OCI-LY7 (cell line): ENCODE data around the gene SIGLEC10. TPM values are rescaled to one million over a fixed set of nuclear protein-coding genes. Genes with fewer than 3 reads are reported as not detected.
"Not testable (repeated sequence)": the region's sequence is repeated elsewhere in the genome, so short reads cannot be mapped to it uniquely, and the experiment has no call there.

Experiments used
- BruUV-seq: library from RNA; stranded (reverse); fragments of 400-500 nt; replicated peaks from 2 replicates; lab custom pipeline; 2021; lab: Mats Ljungman, UMichigan
- CTCF ChIA-PET: fragments of 300-600 bp; sonication (Branson Sonifier 250); formaldehyde crosslinking; loops from one replicate; lab custom pipeline; 2022; ENCODE audit warnings: antibody characterized with exemption; ENCODE audit not compliant: unreplicated experiment; lab: Charles Lee
- POLR2A ChIA-PET: fragments of 300-600 bp; sonication (Branson Sonifier 250); formaldehyde crosslinking; loops from one replicate; lab custom pipeline; 2022; ENCODE audit warnings: antibody characterized with exemption; lab: Charles Lee
- DNase-seq: peaks from one replicate; pipeline ENCODE4 v3.0.0-alpha.2; 2015; ENCODE audit warnings: low spot score
- H2AFZ ChIP-seq: fragments of 200-600 bp; sonication (generic), shearing (Covaris generic); 2 replicates; pipeline ENCODE4 v1.6.1; 2014; ENCODE audit warnings: mild to moderate bottlenecking, antibody characterized with exemption, low read length, moderate library complexity
- H3K27ac ChIP-seq: fragments of 200-600 bp; sonication (generic); 2 replicates; pipeline ENCODE4 v1.5.1; 2014; ENCODE audit warnings: mixed run types, low read depth, mild to moderate bottlenecking, moderate library complexity, low read length, inconsistent platforms; ENCODE audit not compliant: poor library complexity, severe bottlenecking
- H3K36me3 ChIP-seq: fragments of 200-600 bp; sonication (generic); 2 replicates; pipeline ENCODE4 v1.6.1; 2014; ENCODE audit warnings: mild to moderate bottlenecking, antibody characterized with exemption, low read length, moderate library complexity, mixed read lengths; ENCODE audit not compliant: insufficient read depth
- H3K4me1 ChIP-seq: fragments of 200-600 bp; sonication (generic); 2 replicates; pipeline ENCODE4 v1.5.1; 2014; ENCODE audit warnings: mild to moderate bottlenecking, low read length; ENCODE audit not compliant: insufficient read depth, poor library complexity, severe bottlenecking
- H3K4me2 ChIP-seq: fragments of 200-600 bp; sonication (generic); 2 replicates; pipeline ENCODE4 v1.6.1; 2014; ENCODE audit warnings: mild to moderate bottlenecking, low read length
- H3K4me3 ChIP-seq: fragments of 200-600 bp; sonication (generic); 2 replicates; pipeline ENCODE4 v1.5.1; 2014; ENCODE audit warnings: mild to moderate bottlenecking, low read depth, low read length; ENCODE audit not compliant: poor library complexity, severe bottlenecking
- H3K79me2 ChIP-seq: fragments of 200-600 bp; sonication (generic); 2 replicates; pipeline ENCODE4 v1.6.1; 2016; ENCODE audit warnings: low read depth, mild to moderate bottlenecking, low read length, moderate library complexity, mixed read lengths; ENCODE audit not compliant: insufficient read depth
- H3K9me2 ChIP-seq: fragments of 200-600 bp; sonication (generic); 2 replicates; pipeline ENCODE4 v1.6.1; 2016; ENCODE audit warnings: mild to moderate bottlenecking, low read length, mixed read lengths; ENCODE audit not compliant: insufficient read depth
- H3K9me3 ChIP-seq: fragments of 200-600 bp; sonication (generic); 2 replicates; pipeline ENCODE4 v1.6.1; 2014; ENCODE audit warnings: mild to moderate bottlenecking, mixed run types, low read length, mixed read lengths
- H4K20me1 ChIP-seq: fragments of 200-600 bp; sonication (generic); 2 replicates; pipeline ENCODE4 v1.6.1; 2014; ENCODE audit warnings: mild to moderate bottlenecking, antibody characterized with exemption, low read length, moderate library complexity, mixed read lengths; ENCODE audit not compliant: insufficient read depth
- CTCF ChIP-seq: fragments of 200-600 bp; sonication (generic); conservative IDR thresholded peaks from 2 replicates; pipeline ENCODE4 v1.5.1; 2014; ENCODE audit warnings: mild to moderate bottlenecking, antibody characterized with exemption, low read length, moderate library complexity, mixed read lengths
- EZH2phosphoT487 ChIP-seq: fragments of 200-600 bp; sonication (generic); IDR thresholded peaks from 2 replicates; pipeline ENCODE4 v1.6.1; 2018; ENCODE audit warnings: low read depth, borderline replicate concordance, mild to moderate bottlenecking, mixed run types, antibody characterized with exemption, low read length, moderate library complexity, mixed read lengths
- intact Hi-C: fragments of 100-400 bp; cut with micrococcal nuclease; formaldehyde crosslinking; loops from one replicate; pipeline ENCODE4 v1.10.0; 2022; ENCODE audit not compliant: unreplicated experiment
- total RNA-seq, 2 experiments: library from RNA; depleted of rRNA in 1 of 2; stranded (reverse); fragments of >200 nt in 1 of 2; shearing (Covaris generic) in 1 of 2; gene quantifications; 2 replicates each; pipeline ENCODE4 v1.2.3, GENCODE V29; 2014 to 2022

Gene SIGLEC10
- total RNA-seq, 2 experiments from 2014 or later = 25.2 to 26.6 TPM

DNA sequence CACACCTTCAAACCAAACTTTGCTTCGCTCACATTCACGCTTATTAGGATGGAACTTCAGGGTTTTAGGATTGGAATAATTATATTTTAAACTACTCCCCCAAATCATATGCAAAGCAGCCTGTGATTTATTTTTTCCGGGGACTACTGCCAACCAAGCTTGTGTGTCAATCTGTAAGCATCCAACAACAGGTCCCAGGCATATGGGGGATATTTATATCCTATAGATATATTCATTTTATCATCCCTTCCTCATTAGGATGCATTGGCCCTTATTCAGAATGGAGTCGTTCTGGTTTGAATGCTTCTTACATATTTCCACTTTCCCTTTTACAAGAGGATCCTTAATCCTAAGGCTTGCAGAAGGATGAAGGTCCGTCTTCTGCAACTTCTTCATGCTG, 18.2 kb downstream of the SIGLEC10 start:
- Histone ChIP-seq H3K9me3 (peaks cover 13% of the 10 kb centered on the region), H3K4me3 (no peak overlapping the region), H2AFZ (no peak overlapping the region), H3K9me2 (no peaks in the 10 kb centered on the region), H4K20me1 (no peaks in the 10 kb centered on the region), H3K27ac (no peak overlapping the region), H3K79me2 (no peaks in the 10 kb centered on the region; the same call in 1 of the 2 replicates), H3K36me3 (peaks cover 11% of the 10 kb centered on the region; the same call in 1 of the 2 replicates), H3K4me2 (no peak overlapping the region), H3K4me1 (peaks cover 14% of the 10 kb centered on the region)
- BruUV-seq = no TSS peak
- no peak for TF ChIP-seq EZH2phosphoT487
- TF ChIP-seq CTCF = no peak
- CTCF ChIA-PET = interaction anchor here (1.0 kb wide), 1 partner anchor 19 kb away, joined by 3 read pairs; the partner anchor contains the start of gene SIGLEC10
- intact Hi-C loops = no loop called here
- POLR2A ChIA-PET = interaction anchor here (0.6 kb wide), 1 partner anchor 59 kb away, joined by 3 read pairs; no protein-coding TSS in a partner anchor
- DNase-seq = no peak

- no peak overlapping the region for H3K4me2 ChIP-seq
- no peak overlapping the region for H2AFZ ChIP-seq
- no peak overlapping the region for H3K27ac ChIP-seq
- BruUV-seq = no TSS peak
- H3K36me3 ChIP-seq = peaks cover 4% of the 10 kb centered on the region; the same call in 1 of the 2 replicates
- intact Hi-C loops = no loop called here
- POLR2A ChIA-PET = no interaction called here
- peaks cover 20% of the 10 kb centered on the region for H3K4me1 ChIP-seq
- no peaks in the 10 kb centered on the region for H3K9me2 ChIP-seq
- H3K79me2 ChIP-seq = no peaks in the 10 kb centered on the region; the same call in 1 of the 2 replicates
- CTCF ChIA-PET = no interaction called here
- DNase-seq = peak; percentile 69
- H3K4me3 ChIP-seq = no peak overlapping the region
- peaks cover 13% of the 10 kb centered on the region for H3K9me3 ChIP-seq
- no peaks in the 10 kb centered on the region for H4K20me1 ChIP-seq
- TF ChIP-seq EZH2phosphoT487 (no peak), CTCF (peak; percentile 86)
Measured at GRCh38 chr19:51398096-51398704, 19.2 kb downstream of the SIGLEC10 start.

DNA sequence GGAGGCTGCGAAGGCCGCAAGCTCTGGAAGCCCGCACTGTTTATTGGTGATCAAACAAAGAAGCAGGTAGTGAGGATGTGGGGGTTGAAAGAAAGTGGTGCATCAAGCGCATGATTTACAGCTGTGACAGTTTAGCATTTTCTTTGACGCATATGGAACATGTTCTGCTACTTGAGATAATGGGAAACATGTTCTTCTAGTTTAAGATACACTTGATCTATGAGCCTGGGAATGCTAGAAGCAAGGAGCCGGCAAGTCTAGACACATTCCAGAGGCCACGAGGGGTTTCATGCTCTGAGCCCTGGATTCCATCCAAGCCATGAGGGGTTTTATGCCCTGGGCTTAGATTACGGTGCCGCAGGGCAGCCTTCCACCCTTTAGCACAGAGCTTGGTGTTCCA, 20.0 kb downstream of the SIGLEC10 start:
- H3K9me2 ChIP-seq, BruUV-seq, intact Hi-C loops, H3K4me3 ChIP-seq, H3K4me2 ChIP-seq, H3K36me3 ChIP-seq, H2AFZ ChIP-seq, DNase-seq, H3K79me2 ChIP-seq, H3K27ac ChIP-seq, POLR2A ChIA-PET, H4K20me1 ChIP-seq: not testable (repeated sequence)
- CTCF ChIA-PET = interaction anchor here (0.6 kb wide), 1 partner anchor 10 kb away, joined by 3 read pairs; no protein-coding TSS in a partner anchor
- Histone ChIP-seq H3K4me1 (peaks cover 25% of the 10 kb centered on the region), H3K9me3 (peaks cover 11% of the 10 kb centered on the region)
